ENCODE data around the gene PANX2.

DNA sequence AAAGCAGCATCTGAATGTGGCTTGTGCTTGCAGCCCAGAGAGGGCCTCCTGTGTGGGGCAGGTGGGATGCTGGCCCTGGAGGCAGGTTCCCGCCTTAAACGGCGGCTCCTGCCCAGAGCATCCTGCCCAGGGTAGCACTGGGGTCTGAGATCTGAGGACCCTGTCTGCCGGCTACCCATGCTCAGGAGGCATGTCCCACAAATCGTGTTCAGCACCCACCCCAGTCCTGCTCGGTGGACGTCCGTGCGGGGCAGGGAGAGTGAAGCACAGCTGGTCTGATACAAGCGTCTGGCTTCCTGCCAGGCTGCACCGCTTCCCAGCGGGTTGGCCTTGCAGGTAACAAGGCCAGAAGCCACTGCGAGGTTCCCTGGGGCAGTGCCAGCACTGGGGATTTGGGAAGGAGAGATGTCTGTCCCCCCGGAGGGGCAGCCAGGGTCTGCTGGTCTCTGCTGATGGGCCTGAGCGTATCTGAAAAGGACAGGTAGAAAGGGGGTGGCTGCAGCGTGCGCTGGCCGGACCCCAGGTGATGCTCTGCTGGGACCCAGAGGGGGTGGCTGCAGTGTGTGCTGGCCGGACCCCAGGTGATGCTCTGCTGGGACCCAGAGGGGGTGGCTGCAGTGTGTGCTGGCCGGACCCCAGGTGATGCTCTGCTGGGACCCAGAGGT lies 18.8 kb downstream of the PANX2 start:
- TF ChIP-seq, protein P1, sequence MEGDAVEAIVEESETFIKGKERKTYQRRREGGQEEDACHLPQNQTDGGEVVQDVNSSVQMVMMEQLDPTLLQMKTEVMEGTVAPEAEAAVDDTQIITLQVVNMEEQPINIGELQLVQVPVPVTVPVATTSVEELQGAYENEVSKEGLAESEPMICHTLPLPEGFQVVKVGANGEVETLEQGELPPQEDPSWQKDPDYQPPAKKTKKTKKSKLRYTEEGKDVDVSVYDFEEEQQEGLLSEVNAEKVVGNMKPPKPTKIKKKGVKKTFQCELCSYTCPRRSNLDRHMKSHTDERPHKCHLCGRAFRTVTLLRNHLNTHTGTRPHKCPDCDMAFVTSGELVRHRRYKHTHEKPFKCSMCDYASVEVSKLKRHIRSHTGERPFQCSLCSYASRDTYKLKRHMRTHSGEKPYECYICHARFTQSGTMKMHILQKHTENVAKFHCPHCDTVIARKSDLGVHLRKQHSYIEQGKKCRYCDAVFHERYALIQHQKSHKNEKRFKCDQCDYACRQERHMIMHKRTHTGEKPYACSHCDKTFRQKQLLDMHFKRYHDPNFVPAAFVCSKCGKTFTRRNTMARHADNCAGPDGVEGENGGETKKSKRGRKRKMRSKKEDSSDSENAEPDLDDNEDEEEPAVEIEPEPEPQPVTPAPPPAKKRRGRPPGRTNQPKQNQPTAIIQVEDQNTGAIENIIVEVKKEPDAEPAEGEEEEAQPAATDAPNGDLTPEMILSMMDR (conservative IDR thresholded peaks at IDR 0.05) = no peak
- TF ChIP-seq ZFX (IDR thresholded peaks at IDR 0.05) = no peak

All from C4-2B (cell line).